Ishikawa (cell line): ENCODE results near the gene BARX1.

Source experiments
- CEBPB ChIP-seq: IDR thresholded peaks from 2 replicates; pipeline ENCODE4 v1.6.1; 2012
- CREB1 ChIP-seq: IDR thresholded peaks from 2 replicates; pipeline ENCODE4 v1.6.1; 2012; ENCODE audit warnings: low read depth
- EGR1 ChIP-seq: IDR thresholded peaks from 2 replicates; pipeline ENCODE4 v1.6.1; 2012
- EP300 ChIP-seq: IDR thresholded peaks from 2 replicates; pipeline ENCODE4 v1.6.1; 2012; ENCODE audit warnings: borderline replicate concordance
- FOXM1 ChIP-seq: IDR thresholded peaks from 2 replicates; pipeline ENCODE4 v1.6.1; 2012; ENCODE audit warnings: low read depth, borderline replicate concordance
- MAX ChIP-seq: IDR thresholded peaks from 2 replicates; pipeline ENCODE4 v1.6.1; 2012
- NFIC ChIP-seq: IDR thresholded peaks from 2 replicates; pipeline ENCODE4 v1.6.1; 2012
- RAD21 ChIP-seq: IDR thresholded peaks from 2 replicates; pipeline ENCODE4 v1.6.1; 2012; ENCODE audit warnings: low read depth
- REST ChIP-seq: IDR thresholded peaks from 2 replicates; pipeline ENCODE4 v1.6.1; 2012; ENCODE audit warnings: low read depth, mild to moderate bottlenecking
- TAF1 ChIP-seq: IDR thresholded peaks from 2 replicates; pipeline ENCODE4 v1.6.1; 2012; ENCODE audit warnings: low read depth, mild to moderate bottlenecking
- TCF12 ChIP-seq: IDR thresholded peaks from 2 replicates; pipeline ENCODE4 v1.6.1; 2012; ENCODE audit warnings: low read depth
- TEAD4 ChIP-seq: IDR thresholded peaks from 2 replicates; pipeline ENCODE4 v1.6.1; 2012
- USF1 ChIP-seq: IDR thresholded peaks from 2 replicates; pipeline ENCODE4 v1.6.1; 2012
- YY1 ChIP-seq: IDR thresholded peaks from 2 replicates; pipeline ENCODE4 v1.6.1; 2012; ENCODE audit warnings: low read depth
- ZBTB7A ChIP-seq: IDR thresholded peaks from 2 replicates; pipeline ENCODE4 v1.6.1; 2012; ENCODE audit warnings: low read depth

The BARX1 gene

GRCh38 chr9:93994545-93994944 is 39.4 kb upstream of the BARX1 start:
- TF ChIP-seq USF1, result no peak
- TF ChIP-seq CREB1, result no peak
- TF ChIP-seq YY1, result no peak

GRCh38 chr9:93994132-93994531 is 39.0 kb upstream of the BARX1 start:
- TF ChIP-seq TEAD4 (no peak), RAD21 (no peak), EGR1 (no peak), USF1 (no peak), TAF1 (no peak), YY1 (no peak), CREB1 (no peak), FOXM1 (no peak), EP300 (no peak), REST (no peak), MAX (no peak)

GRCh38 chr9:93992830-93993229 is 37.7 kb upstream of the BARX1 start:
- no peak for TF ChIP-seq NFIC
- no peak for TF ChIP-seq TCF12
- TF ChIP-seq EGR1, result no peak
- TF ChIP-seq EP300, result no peak
- no peak for TF ChIP-seq REST
- TF ChIP-seq RAD21, result no peak
- TF ChIP-seq USF1, result no peak
- TF ChIP-seq FOXM1, result no peak
- TF ChIP-seq CREB1, result no peak
- TF ChIP-seq YY1, result no peak
- no peak for TF ChIP-seq CEBPB
- no peak for TF ChIP-seq TAF1
- no peak for TF ChIP-seq ZBTB7A
- no peak for TF ChIP-seq MAX
- no peak for TF ChIP-seq TEAD4

GRCh38 chr9:93990448-93990847 is 35.3 kb upstream of the BARX1 start:
- TF ChIP-seq FOXM1 (no peak), YY1 (no peak), EGR1 (no peak), EP300 (no peak), NFIC (no peak), TAF1 (no peak), ZBTB7A (no peak), RAD21 (no peak), CREB1 (no peak)

- TF ChIP-seq USF1 (no peak), EP300 (no peak), FOXM1 (no peak), RAD21 (no peak), YY1 (no peak), ZBTB7A (no peak), CEBPB (no peak), TEAD4 (no peak), EGR1 (no peak), CREB1 (no peak), REST (no peak), TCF12 (no peak), NFIC (no peak), MAX (no peak), TAF1 (no peak)
These were observed 32.9 kb upstream of the BARX1 start for GRCh38 chr9:93988056-93988455.
